Neural progenitor cell (in vitro differentiated cells): ENCODE data around the gene ERN1. TPM values are rescaled to one million over a fixed set of nuclear protein-coding genes. Genes with fewer than 3 reads are reported as not detected.

Experiments used
- DNase-seq: peaks from one replicate; pipeline ENCODE4 v3.0.0-alpha.2; 2016; ENCODE audit warnings: low spot score
- H2AFZ ChIP-seq: fragments of 200-600 bp; sonication (generic); replicated peaks from 2 replicates; pipeline ENCODE4 v1.6.1; 2016; ENCODE audit warnings: antibody characterized with exemption
- H3F3A ChIP-seq: fragments of 200-600 bp; sonication (generic); 2 replicates; pipeline ENCODE4 v1.6.1; 2016; ENCODE audit warnings: antibody characterized with exemption, low read depth
- H3K27ac ChIP-seq: fragments of 200-600 bp; sonication (generic); 2 replicates; pipeline ENCODE4 v1.5.1; 2016; ENCODE audit warnings: mild to moderate bottlenecking
- H3K27me3 ChIP-seq: fragments of 200-600 bp; sonication (generic); 2 replicates; pipeline ENCODE4 v1.6.1; 2016; ENCODE audit warnings: mild to moderate bottlenecking, moderate library complexity
- H3K36me3 ChIP-seq: fragments of 200-600 bp; sonication (generic); 2 replicates; pipeline ENCODE4 v1.5.1; 2016
- H3K4me1 ChIP-seq: fragments of 200-600 bp; sonication (generic); 2 replicates; pipeline ENCODE4 v1.6.1; 2016; ENCODE audit warnings: mixed run types
- H3K4me2 ChIP-seq: fragments of 200-600 bp; sonication (generic); 2 replicates; pipeline ENCODE4 v1.6.1; 2016
- H3K4me3 ChIP-seq: fragments of 200-600 bp; sonication (generic); 2 replicates; pipeline ENCODE4 v1.5.1; 2016
- H3K79me2 ChIP-seq: fragments of 200-600 bp; sonication (generic); 2 replicates; pipeline ENCODE4 v1.6.1; 2016; ENCODE audit warnings: low read depth
- H3K9ac ChIP-seq: fragments of 200-600 bp; sonication (generic); 2 replicates; pipeline ENCODE4 v1.6.1; 2016
- H3K9me3 ChIP-seq: fragments of 200-600 bp; sonication (generic); 2 replicates; pipeline ENCODE4 v1.5.1; 2016; ENCODE audit warnings: low read depth
- H4K20me1 ChIP-seq: fragments of 200-600 bp; sonication (generic); 2 replicates; pipeline ENCODE4 v1.6.1; 2016; ENCODE audit warnings: low read depth
- H3K27ac Mint-ChIP-seq: 3 replicates; pipeline ENCODE4 v1.8.0; 2021; ENCODE audit warnings: mixed read lengths
- H3K27me3 Mint-ChIP-seq: 2 replicates; pipeline ENCODE4 v1.8.0; 2022; ENCODE audit warnings: low read depth, mild to moderate bottlenecking, inconsistent platforms, moderate library complexity, mixed read lengths; ENCODE audit not compliant: insufficient read depth
- H3K36me3 Mint-ChIP-seq: 3 replicates; pipeline ENCODE4 v1.8.0; 2021; ENCODE audit warnings: mixed read lengths
- H3K4me1 Mint-ChIP-seq: 3 replicates; pipeline ENCODE4 v1.8.0; 2021; ENCODE audit warnings: mixed read lengths
- H3K4me3 Mint-ChIP-seq: 3 replicates; pipeline ENCODE4 v1.8.0; 2021; ENCODE audit warnings: mild to moderate bottlenecking, moderate library complexity, mixed read lengths
- H3K9me3 Mint-ChIP-seq: 3 replicates; pipeline ENCODE4 v1.8.0; 2020; ENCODE audit warnings: mixed read lengths
- EZH2 ChIP-seq: fragments of 200-600 bp; sonication (generic); IDR thresholded peaks from 2 replicates; pipeline ENCODE4 v1.6.1; 2017; ENCODE audit warnings: antibody characterized with exemption, mild to moderate bottlenecking, moderate library complexity
- EZH2phosphoT487 ChIP-seq: fragments of 200-600 bp; sonication (generic); IDR thresholded peaks from 2 replicates; pipeline ENCODE4 v1.6.1; 2017; ENCODE audit warnings: antibody characterized with exemption
- total RNA-seq: library from RNA; depleted of rRNA; stranded (reverse); fragments of >200 nt; gene quantifications from 2 replicates; pipeline ENCODE4 v1.2.3, GENCODE V29; 2015; ENCODE audit warnings: low replicate concordance
- TF ChIP-seq, protein P1 (sequence below): fragments of 200-600 bp; sonication (generic); IDR thresholded peaks from 2 replicates; pipeline ENCODE4 v1.5.1; 2017; ENCODE audit warnings: antibody characterized with exemption, mild to moderate bottlenecking

ERN1 gene
- total RNA-seq, 1 donor from 2014 or later, result 2.4 TPM

DNA sequence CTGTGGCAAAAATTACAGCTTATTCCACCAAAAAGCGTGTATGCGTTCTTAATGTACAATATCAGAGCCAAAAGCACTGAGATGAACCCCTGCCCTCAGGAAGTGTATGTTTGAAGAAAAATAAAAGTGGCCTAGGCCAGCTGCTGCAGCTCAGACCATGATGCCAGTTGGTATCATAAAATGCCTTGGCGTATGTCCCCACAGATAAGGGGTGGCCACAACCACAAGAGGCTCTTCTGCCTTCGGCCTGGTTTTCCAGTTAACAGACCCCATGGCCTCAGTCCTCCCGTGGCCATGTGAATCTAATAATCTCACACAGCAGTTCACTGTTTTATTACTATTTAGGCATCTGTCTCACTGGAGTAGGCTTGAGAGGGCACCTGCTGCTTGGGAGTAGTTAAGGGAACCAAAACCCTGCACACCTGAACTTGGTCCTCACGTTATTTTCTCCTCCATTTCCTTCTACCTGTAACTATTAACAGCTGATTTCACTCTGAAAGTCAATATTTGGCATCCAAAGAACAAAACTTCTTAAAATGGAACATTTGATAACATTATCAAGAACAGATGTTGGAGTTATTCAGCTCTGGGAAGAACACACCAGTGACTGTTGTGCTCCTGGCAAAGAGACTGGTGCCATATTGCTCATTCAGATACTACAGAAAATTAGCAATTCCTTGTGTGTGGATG lies 34.8 kb upstream of the ERN1 start:
- H3K36me3 ChIP-seq, result no peaks in the 10 kb centered on the region
- H3K9ac ChIP-seq, result no peak overlapping the region
- no peak overlapping the region for H3K4me3 ChIP-seq
- H3K4me1 Mint-ChIP-seq, result peaks cover under 1% of the 10 kb centered on the region
- no peaks in the 10 kb centered on the region for H3K9me3 Mint-ChIP-seq
- H3K79me2 ChIP-seq, result no peaks in the 10 kb centered on the region
- H3K27ac ChIP-seq, result no peak overlapping the region
- no peak overlapping the region for H3K4me3 Mint-ChIP-seq
- no peaks in the 10 kb centered on the region for H4K20me1 ChIP-seq
- H3K4me1 ChIP-seq, result peaks cover 5% of the 10 kb centered on the region
- DNase-seq, result no peak
- no peak overlapping the region for H3K27ac Mint-ChIP-seq
- H3K9me3 ChIP-seq, result no peaks in the 10 kb centered on the region
- no peak overlapping the region for H2AFZ ChIP-seq
- peaks cover 6% of the 10 kb centered on the region for H3K36me3 Mint-ChIP-seq
- H3F3A ChIP-seq, result no peaks in the 10 kb centered on the region
- H3K4me2 ChIP-seq, result no peak overlapping the region
- TF ChIP-seq, protein P1, sequence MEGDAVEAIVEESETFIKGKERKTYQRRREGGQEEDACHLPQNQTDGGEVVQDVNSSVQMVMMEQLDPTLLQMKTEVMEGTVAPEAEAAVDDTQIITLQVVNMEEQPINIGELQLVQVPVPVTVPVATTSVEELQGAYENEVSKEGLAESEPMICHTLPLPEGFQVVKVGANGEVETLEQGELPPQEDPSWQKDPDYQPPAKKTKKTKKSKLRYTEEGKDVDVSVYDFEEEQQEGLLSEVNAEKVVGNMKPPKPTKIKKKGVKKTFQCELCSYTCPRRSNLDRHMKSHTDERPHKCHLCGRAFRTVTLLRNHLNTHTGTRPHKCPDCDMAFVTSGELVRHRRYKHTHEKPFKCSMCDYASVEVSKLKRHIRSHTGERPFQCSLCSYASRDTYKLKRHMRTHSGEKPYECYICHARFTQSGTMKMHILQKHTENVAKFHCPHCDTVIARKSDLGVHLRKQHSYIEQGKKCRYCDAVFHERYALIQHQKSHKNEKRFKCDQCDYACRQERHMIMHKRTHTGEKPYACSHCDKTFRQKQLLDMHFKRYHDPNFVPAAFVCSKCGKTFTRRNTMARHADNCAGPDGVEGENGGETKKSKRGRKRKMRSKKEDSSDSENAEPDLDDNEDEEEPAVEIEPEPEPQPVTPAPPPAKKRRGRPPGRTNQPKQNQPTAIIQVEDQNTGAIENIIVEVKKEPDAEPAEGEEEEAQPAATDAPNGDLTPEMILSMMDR, result no peak
- no peak for TF ChIP-seq EZH2phosphoT487
- TF ChIP-seq EZH2, result no peak
- H3K27me3 ChIP-seq, result no peaks in the 10 kb centered on the region
- H3K27me3 Mint-ChIP-seq, result peaks cover 3% of the 10 kb centered on the region

DNA sequence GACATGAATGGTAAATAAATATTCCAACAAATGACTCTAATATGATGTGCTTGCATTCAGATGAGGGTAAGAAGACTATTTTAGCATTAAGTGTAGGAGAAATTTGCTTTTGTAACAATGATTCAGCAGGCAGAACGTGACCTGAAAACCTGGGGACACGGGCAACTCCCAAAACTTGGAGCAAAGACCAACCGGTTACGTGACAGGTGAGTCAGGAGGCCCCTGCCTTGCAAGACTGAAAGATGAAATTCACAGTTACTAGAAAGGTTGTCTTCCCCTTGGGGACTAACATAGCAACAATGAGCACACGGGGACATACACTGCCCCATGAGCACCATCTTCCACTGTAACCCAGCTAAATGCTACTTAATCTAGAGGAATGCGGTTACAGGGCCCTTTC lies 33.5 kb upstream of the ERN1 start:
- no peak overlapping the region for H3K4me2 ChIP-seq
- Mint-ChIP-seq H3K27me3 (peaks cover 3% of the 10 kb centered on the region), H3K27ac (no peak overlapping the region), H3K4me3 (no peak overlapping the region), H3K36me3 (peaks cover 6% of the 10 kb centered on the region), H3K9me3 (no peaks in the 10 kb centered on the region), H3K4me1 (peaks cover 10% of the 10 kb centered on the region)
- no peak overlapping the region for H3K9ac ChIP-seq
- H3K27me3 ChIP-seq, result no peaks in the 10 kb centered on the region
- TF ChIP-seq EZH2 (no peak), EZH2phosphoT487 (no peak)
- TF ChIP-seq, protein P1, result no peak
- no peak overlapping the region for H2AFZ ChIP-seq
- H3K4me1 ChIP-seq, result peaks cover 16% of the 10 kb centered on the region
- H3K9me3 ChIP-seq, result no peaks in the 10 kb centered on the region
- H3K27ac ChIP-seq, result no peak overlapping the region
- H3K36me3 ChIP-seq, result no peaks in the 10 kb centered on the region
- H3K79me2 ChIP-seq, result no peaks in the 10 kb centered on the region
- H3F3A ChIP-seq, result no peaks in the 10 kb centered on the region
- H3K4me3 ChIP-seq, result no peak overlapping the region
- H4K20me1 ChIP-seq, result no peaks in the 10 kb centered on the region
- DNase-seq, result no peak

DNA sequence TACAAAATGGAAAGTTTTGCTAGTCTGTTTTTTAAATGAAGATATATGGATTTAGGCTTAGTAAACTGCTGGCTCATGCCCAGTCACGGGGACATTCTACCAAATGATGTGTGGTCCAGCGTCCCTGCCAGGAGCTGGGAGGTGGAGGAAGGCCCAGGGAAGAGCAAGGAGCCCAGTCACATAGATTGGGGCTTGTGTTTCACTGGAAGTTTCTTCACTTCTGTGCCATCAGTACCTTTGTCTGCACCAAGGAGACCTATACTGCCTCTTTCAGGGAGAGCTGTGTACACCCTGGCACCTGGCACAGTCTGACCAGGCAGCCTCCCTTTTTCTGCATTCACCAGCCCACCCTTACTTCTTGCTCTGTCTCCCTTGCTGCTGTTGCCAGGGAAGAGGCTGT lies 32.6 kb upstream of the ERN1 start:
- peaks cover 20% of the 10 kb centered on the region for H3K4me1 ChIP-seq
- no peak overlapping the region for H2AFZ ChIP-seq
- Mint-ChIP-seq H3K4me1 (peaks cover 18% of the 10 kb centered on the region), H3K36me3 (peaks cover 5% of the 10 kb centered on the region), H3K27me3 (peaks cover 3% of the 10 kb centered on the region), H3K4me3 (no peak overlapping the region), H3K9me3 (no peaks in the 10 kb centered on the region), H3K27ac (no peak overlapping the region)
- no peaks in the 10 kb centered on the region for H3F3A ChIP-seq
- H3K4me3 ChIP-seq, result no peak overlapping the region
- no peak overlapping the region for H3K9ac ChIP-seq
- DNase-seq, result no peak
- no peaks in the 10 kb centered on the region for H3K36me3 ChIP-seq
- H3K79me2 ChIP-seq, result no peaks in the 10 kb centered on the region
- H4K20me1 ChIP-seq, result no peaks in the 10 kb centered on the region
- no peak overlapping the region for H3K27ac ChIP-seq
- no peak overlapping the region for H3K4me2 ChIP-seq
- H3K27me3 ChIP-seq, result no peaks in the 10 kb centered on the region
- TF ChIP-seq EZH2, result no peak
- TF ChIP-seq, protein P1, result no peak
- no peak for TF ChIP-seq EZH2phosphoT487
- H3K9me3 ChIP-seq, result no peaks in the 10 kb centered on the region
